Keratinocyte (primary cell): ENCODE data around the gene SCAP.

ENCODE experiments used
- CTCF ChIP-seq, 3 experiments: IDR thresholded peaks in 1 of 3; conservative IDR thresholded peaks in 1 of 3; optimal IDR thresholded peaks in 1 of 3; 2 replicates in 2 of 3; 3 replicates in 1 of 3; pipeline versions ENCODE3 to v1.5.1; 2011; ENCODE audit warnings: low read length in 3 of 3, mild to moderate bottlenecking in 3 of 3, moderate library complexity in 2 of 3, control low read depth in 1 of 3, inconsistent platforms in 1 of 3; ENCODE audit not compliant: insufficient read depth in 2 of 3; ENCODE audit errors: extremely low read depth in 1 of 3
- EZH2 ChIP-seq: IDR thresholded peaks from one replicate; pipeline ENCODE4 v1.6.1; 2012; ENCODE audit warnings: inconsistent platforms, mild to moderate bottlenecking, low read length, moderate library complexity

DNA sequence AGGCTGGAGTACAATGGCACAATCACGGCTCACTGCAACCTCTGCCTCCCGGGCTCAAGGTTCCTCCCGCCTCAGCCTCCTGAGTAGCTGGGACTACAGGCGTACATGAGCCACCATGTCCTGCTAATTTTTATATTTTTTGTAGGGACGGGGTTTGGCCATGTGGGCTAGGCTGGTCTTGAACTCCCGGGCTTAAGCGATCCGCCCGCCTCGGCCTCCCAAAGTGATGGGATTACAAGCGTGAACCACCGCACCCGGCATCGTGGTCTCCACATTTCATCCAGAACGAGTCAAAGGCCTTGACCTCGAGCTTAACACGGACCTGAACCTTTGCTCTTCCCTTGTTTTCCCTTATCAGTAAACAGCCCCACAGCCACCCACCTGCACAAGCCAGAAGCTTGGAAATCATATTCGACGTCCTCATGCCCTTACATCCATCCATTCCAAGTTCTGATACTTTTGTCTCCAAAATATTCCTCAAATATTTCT is 96.3 kb downstream of the SCAP start:
- TF ChIP-seq CTCF (optimal IDR thresholded peaks at IDR 0.05 in 1 of 3, IDR thresholded peaks at IDR 0.05 in 1 of 3, conservative IDR thresholded peaks at IDR 0.05 in 1 of 3; ENCODE audit: extremely low read depth in 1 of 3, insufficient read depth in 2 of 3, low read length in 3 of 3) (no peak), EZH2 (no peak)
